Stimulated activated CD4-positive, alpha-beta T cell treated with anti-CD3 and anti-CD28 coated beads, Interleukin-4, amount 100 ng/mL, for 24 hours (primary cell): ENCODE results near the gene FAM20A.
"Not testable (repeated sequence)": the region's sequence is repeated elsewhere in the genome, so short reads cannot be mapped to it uniquely, and the experiment has no call there.

ENCODE experiments used
- DNase-seq: peaks from one replicate; pipeline ENCODE4 v3.0.0-alpha.2; 2020

FAM20A gene

GRCh38 chr17:68587847-68588246 lies 13.3 kb downstream of the FAM20A start:
- no peak for DNase-seq

DNA sequence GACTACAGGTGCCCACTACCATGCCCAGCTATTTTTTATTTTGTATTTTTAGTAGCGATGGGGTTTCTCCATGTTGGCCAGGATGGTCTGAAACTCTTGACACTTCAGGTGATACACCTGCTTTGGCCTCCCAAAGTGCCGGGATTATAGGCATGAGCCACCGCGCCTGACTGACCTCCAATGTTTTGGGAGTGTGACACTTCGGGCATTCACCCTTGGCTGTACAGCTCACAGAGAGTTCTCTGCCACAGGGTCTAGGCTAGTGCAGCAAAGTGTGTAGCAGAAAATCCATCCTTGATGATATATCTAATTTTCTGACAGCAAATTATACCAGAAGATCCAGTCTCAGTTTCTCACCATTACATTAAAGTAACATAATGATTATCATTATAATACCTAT lies 14.1 kb downstream of the FAM20A start:
- DNase-seq: no peak

DNA sequence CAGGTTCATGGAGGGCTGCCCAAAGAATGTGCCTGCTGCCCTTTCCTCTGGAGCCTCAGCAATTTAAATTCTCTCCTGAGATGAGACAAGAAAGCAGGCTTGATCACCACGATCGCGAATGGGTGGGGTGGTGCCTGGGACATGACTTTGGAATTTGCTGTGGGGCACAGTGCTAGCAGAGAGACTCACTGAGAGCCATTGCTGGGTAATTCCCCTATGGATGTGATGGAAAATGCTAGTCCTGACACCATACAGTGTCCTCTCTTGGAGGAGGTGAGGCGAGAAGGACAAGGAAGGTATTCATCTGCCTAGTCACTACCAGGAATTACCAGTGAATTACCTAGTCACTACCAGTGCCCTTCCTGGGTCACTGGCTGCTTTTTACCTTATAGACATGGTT lies 15.5 kb downstream of the FAM20A start:
- DNase-seq: no peak

- no peak for DNase-seq
These were observed 16.4 kb downstream of the FAM20A start for GRCh38 chr17:68584581-68585303.

GRCh38 chr17:68582867-68583266 lies 18.3 kb downstream of the FAM20A start:
- not testable (repeated sequence) for DNase-seq

DNA sequence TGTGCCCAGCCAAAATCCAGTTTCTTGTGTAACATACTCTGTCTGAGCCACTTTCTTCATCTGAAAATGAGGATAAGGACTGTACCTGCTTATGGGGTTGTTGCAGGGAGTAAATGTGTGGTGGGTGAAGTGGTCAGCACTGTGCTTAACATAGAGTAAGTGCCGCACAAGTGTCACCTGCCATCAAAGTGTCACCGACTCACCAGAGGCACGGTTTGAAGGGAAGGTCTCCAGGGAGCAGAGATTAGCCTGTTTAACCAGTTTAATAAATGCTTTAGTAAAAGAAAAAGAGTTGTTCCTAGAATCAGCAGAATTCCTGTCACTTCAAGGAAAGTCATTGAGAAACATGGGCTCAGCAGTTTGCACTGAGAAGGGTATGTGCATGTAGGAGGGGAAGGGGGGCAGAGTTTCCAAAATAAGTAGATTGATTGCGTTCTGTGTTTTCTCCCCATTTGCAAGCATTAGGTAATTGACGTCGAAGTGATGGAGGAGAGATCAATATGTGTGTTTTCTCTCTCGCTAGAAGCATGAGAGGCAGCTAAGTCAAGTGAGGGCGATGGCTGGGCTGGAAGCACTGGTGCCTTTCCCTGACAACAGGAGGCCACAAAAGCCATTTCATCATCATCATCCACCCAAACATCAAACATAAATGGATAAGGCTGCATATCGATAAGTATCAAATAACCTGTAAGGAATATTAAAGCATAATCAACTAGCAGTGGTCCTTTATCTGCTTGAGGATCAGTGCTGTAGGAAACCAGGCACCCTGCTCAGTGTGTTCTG lies 19.1 kb downstream of the FAM20A start:
- no peak for DNase-seq

DNA sequence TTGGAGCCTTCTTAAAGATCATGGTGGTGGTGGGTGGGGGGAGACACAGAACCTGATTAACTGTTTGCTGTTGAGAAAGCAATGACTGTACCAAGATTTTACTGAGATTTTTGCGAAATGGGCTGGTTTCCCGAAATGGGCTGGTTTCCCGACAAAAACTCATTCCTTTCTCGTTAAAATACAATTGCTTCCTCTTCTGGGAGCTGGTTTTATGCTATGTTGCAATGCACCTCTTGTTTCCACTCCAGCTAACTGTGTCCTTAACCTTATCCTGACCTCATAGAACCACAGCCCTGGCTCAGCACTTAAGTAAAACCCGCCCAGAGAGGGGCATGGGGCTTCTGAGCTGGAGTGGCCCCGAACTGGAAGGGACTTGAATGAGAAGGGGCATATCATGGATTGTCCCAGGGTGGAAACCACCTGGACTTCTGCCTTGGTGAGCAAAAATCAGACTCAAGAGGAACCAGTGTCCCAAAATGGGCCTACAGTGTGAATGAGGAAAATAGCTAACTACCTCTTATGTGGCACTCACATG lies 20.9 kb downstream of the FAM20A start:
- no peak for DNase-seq

DNA sequence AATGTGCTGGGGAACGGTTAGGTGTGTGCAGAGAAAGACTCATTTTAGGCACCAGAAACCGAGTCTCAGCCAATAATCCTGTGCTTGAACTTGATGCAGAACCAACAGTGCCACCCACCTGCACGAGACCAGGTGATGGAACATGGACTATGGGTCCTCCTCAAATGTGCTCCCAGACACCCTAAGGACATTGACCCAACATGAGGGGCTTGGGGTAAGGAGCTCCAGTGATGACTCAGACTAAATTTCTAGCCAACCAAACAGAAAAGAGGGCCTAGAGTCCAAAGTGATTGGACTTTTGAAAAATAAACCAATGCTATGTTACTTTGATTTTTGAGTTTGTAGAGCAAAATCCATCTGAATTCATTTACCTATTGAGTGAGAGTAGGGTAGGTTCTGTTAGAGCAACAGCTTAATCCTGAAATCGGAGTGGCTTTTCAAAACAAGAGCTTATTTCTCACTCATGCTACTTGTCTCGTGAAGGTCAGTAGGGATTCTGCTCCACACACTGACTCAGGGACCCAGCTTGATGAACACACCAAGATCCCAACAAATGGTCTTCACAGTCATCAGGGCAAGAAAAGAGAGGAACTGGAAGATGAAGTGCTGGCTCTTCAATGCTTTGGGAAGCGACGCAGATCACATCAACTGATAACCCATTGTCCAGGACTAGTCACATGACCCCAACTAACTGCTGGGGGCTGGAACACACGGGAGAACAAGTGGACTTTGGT lies 21.8 kb downstream of the FAM20A start:
- DNase-seq: no peak

GRCh38 chr17:68578236-68578635 lies 22.9 kb downstream of the FAM20A start:
- no peak for DNase-seq

DNA sequence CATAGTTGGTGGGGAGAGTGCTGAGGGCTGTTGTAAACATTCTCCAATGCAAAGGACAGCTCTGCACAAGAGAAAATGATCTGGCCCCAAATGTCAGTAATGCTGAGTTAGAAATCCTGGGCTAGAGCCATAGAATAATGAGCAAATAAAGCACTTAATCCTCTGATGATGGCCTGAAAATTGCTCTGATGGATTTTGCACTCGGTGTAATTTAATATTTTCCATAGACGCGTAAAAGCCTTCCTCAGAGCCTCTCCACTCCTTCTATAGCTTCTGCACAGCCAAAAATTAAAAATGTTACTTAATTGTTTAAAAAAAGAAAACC lies 23.7 kb downstream of the FAM20A start:
- DNase-seq: no peak

DNA sequence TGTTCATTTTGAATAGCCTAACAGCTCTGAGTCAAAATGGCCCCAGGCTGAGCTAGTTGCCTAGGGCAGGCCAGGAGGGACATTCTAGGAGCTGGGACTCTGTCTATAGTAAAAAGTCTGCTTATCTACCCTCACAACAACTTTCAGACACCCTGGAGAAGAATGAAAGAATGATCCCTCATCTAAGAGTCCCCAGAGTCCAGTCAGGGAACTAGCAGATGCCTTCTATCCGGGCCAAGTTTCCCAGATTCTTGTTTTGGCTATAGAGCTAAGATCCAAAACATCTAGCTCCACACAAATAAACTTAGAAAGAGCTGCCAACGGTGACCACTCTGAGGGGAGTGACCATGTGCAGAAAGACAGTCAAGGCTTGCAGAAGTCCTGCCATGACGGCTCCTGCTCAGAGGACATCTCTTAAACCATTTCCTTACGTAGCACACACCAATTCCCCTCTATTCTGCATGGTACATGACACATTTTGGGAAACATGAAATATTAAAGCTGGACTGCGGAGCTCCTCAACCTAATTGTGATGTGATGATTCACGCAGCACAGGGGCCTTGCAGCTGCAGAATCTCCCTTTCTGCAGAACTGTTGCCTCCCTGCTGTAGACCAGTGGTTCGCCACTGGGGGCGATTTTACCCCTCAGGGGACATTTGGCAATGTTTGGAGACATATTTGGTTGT lies 24.2 kb downstream of the FAM20A start:
- DNase-seq: no peak

GRCh38 chr17:68576137-68576536 lies 25.0 kb downstream of the FAM20A start:
- DNase-seq: no peak

DNA sequence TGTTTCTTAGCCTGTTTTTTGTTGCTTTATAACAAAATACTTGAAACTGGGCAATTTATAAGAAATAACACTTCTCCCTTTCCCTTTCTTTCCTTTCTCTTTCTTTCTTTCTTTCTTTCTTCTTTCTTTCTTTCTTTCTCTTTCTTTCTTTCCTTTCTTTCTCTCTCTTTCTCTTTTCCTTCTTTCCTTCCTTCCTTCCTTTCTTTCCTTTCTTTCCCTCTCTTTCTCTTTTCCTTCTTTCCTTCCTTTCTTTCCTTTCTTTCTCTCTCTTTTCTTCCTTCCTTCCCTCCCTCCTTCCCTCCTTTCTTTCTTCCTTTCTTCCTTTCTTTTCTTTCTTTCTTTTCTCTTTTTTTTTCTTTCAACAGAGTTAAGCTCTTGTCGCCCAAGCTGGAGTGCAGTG lies 27.8 kb downstream of the FAM20A start:
- DNase-seq: no peak

GRCh38 chr17:68572138-68572842 lies 28.9 kb downstream of the FAM20A start:
- DNase-seq: no peak

DNA sequence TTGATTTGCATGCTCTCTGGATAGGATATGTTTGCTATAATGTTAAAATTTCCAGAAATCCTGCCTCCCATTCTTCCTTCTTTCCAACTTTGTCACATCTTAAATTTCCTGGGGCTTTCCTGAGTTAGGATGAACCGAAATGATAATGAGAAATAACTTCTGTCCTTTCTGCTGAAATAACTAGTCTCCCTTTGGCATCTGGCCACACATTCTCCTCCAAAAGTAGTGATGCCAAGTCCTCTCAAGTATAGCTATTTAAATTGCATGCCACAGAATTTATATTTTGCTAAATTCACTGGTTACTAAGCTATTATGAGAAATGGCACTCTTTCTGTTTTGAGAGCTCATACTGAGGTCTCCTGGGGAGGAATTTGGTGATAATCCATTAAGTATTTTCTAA lies 30.6 kb downstream of the FAM20A start:
- DNase-seq: no peak

GRCh38 chr17:68569346-68569745 lies 31.8 kb downstream of the FAM20A start:
- DNase-seq: no peak

- DNase-seq: no peak
These were observed 32.6 kb downstream of the FAM20A start for GRCh38 chr17:68568581-68568980.

DNA sequence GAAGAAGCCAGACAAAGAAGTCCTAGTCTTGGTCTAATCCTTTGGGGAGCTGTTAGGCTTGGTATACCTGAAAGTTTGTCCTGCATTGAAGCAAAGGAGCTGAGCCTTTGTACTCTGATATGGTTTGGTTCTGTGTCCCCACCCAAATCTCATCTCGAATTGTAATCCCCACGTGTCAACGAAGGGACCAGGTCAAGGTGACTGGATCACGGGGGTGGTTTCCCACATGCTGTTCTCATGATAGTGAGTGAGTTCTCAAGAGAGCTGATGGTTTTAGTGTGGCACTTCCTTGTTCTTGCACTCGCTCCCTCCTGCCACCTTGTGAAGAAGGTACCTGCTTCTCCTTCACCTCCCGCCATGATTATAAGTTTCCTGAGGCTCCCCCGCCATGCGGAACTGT lies 33.6 kb downstream of the FAM20A start:
- DNase-seq: no peak

DNA sequence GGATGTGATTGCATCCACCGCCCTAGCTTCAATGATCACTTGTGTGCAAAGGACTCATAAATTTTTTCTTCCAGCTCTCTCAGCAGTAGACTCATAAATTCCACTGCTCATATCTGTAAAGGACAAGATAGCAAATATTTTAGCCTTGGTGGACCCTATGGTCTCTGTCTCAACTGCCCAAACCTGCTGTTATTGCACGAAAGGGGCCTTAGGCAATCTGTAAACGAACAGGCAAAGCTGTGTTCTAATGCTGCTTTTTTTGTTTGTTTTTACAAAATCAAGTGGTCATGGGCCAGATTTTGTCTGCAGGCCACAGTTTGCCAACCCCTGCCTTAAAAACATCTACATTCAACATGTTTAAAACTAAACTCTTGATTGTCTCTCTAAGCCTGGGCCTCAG lies 34.1 kb downstream of the FAM20A start:
- DNase-seq: no peak

DNA sequence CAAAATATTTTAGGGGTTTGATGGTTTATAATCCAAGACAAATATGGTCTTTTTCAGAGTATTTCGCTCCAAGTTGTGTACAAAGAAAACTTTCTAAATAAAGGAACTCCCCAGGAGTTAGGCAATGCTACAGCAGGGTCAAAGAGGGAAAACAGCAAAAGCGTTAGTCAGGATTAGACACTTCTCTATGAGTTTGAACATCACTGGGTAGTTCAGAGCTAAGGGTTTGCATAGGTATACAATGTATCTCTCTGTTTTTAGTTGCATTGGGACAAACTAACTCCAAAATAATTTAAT lies 34.8 kb downstream of the FAM20A start:
- no peak for DNase-seq

DNA sequence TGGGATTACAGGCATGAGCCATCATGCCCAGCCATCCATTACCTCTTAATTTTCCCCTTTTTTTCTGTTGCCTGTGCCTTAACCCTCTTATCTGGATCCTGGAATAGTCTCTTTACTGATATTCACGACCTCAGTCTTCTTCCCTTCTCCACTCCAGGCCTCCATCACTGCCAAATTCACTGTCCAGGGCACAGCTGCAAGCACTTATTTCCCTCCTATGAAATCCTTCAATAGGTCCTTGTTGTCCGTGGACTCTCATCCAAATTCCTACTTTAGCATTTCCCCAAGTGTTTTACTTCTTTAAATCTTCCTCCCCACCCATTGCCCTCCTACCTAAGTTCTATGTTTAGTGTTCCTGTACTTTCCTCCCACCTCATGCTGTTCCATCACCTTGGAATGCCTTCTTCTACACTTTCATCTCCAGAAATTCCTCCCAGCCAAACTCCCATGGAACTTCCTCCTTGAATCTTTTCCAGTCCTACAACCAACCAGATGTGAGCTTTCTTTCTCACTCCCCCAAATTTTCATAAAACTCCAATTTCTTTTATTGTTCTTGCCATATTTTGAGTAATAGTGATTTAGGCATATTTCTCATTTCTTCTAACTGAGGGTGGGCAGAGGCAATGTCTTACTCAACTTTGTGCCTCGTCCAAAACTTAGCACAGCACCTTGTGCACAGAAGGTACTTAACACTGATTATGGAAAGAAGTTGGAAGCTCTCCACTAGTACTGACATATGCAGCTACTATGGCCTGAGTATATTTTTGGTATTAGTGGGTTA lies 35.3 kb downstream of the FAM20A start:
- DNase-seq: no peak
